ENCODE measurements around the gene CTNNAL1.
"Not testable (repeated sequence)": the region's sequence is repeated elsewhere in the genome, so short reads cannot be mapped to it uniquely, and the experiment has no call there.

Gene CTNNAL1

DNA sequence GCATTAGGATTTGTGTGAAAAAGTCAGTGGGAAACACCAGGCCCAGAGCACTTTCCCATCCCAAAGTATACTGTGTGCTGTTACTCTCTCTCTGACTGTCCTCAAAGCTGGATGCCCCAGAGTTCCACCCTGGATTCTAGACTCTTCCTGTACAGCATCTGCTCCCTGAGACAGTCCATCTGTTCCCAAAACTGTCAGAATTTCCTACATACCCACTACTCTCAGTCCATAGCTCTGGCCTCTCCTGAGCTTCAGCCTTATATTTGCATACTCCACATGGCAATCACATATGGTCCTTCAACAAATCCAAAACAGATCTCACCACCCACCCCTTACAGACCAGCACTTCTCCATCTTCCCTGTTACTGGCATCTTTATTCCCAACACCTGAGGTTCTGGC, 88.8 kb downstream of the CTNNAL1 start:
- no peak for DNase-seq (ENCODE audit: low read depth)

DNA sequence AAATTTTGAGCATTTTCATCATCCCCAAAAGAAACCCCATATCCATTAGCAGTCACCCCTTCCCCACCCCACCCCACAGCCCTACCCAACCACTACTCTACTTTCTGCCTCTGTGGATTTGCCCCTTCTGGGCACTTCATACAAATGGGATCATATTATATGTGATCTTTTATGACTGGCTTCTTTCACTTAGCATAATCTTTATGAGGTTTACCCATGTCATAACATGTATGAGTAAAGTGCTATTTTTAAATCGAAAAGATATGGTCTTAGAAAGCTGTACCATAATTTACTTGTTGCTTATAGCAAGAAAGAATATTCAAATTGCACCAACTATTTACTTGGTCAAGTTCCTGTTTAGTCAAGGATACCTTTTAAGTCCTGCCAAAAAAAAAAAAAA, 92.1 kb downstream of the CTNNAL1 start:
- no peak for DNase-seq (ENCODE audit: low read depth)

DNA sequence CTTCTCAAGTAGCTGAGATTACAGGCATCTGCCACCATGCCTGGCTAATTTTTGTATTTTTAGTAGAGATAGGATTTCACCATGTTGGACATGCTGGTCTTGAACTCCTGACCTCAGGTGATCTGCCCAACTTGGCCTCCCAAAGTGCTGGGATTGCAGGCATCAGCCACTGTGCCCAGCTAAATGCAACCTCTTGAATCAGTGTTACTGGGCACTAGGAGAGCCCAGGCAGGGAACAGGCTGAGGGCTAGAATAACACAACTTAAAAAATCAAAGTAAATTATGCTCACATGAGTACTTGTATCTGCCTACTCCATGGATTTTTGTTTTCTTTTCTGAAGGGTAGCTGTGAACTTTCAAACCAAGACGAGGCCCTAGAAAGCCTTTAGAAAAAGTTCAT, 92.9 kb downstream of the CTNNAL1 start:
- DNase-seq (ENCODE audit: low read depth) = not testable (repeated sequence)

DNA sequence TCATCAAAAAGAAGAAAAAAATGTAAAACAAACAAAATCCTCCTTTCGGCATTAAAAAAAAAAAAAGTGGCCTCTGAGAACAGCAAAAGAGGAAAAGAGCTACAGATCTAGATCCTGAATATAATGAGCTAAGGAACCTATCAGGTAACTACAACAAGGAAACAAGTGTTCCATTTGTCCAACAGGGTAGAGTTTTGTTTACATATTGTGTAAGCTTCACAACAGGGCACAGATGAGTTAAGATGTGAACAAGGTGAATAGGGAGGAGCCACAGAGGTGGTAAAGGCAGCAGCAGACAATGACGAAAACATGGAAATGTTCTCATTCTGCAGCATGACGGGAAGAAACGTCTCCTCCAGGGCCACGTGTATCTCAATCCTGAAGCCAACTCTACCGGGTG, 93.8 kb downstream of the CTNNAL1 start:
- no peak for DNase-seq (ENCODE audit: low read depth)

DNA sequence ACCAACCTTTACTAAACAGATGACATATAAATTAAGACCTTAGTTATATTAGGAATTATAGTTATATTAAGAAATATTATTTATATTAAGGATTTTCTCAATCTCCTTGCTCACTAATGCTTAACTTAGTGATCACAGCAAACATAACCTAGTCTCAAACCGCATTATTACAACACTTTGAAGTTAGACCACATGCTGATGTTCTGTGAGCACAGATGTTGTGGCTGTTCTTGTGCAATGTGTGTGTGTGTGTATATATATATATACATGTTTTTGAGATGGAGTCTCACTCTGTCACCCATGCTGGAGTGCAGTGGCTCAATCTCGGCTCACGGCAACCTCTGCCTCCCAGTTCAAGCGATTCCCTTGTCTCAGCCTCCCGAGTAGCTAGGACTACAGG, 99.9 kb downstream of the CTNNAL1 start:
- DNase-seq (ENCODE audit: low read depth) = no peak

DNA sequence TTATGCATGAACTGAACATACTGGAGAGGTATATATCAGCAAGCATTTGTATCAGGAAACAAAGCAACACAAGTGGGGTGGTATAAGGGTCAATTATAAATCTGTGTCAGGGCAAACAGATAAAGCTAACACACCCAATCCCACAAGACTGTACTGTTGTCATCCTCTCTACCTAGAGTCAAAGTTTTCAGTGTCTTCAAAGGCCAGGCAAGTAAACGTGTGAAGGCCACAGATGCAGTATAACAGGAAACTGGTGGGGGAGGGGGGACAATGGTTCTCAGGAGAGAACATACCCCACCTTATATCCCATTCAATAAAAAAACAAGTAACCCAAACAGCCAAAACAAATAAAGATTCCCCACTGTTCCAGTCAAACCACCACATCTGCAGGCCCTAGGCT, 101.5 kb downstream of the CTNNAL1 start:
- DNase-seq (ENCODE audit: low read depth) = no peak

DNA sequence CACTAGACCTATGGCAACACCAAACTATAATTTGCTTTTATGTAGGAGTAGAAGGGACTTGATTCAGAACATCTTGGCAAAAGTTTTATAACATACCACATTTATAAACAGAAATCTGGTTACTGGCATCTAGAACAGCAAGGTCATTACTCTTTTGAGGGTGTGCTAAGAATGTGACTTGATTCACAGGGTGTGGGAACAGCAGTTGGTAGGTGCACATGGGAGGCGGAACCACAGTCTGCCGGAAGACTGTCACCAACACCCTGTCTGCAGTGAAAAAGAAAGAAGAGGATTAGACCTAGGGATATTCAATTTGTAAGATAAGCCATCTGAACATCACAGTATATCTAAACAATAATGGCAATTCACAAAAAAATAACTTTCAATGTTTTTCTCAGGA, 102.4 kb downstream of the CTNNAL1 start:
- DNase-seq (ENCODE audit: low read depth) = no peak

DNA sequence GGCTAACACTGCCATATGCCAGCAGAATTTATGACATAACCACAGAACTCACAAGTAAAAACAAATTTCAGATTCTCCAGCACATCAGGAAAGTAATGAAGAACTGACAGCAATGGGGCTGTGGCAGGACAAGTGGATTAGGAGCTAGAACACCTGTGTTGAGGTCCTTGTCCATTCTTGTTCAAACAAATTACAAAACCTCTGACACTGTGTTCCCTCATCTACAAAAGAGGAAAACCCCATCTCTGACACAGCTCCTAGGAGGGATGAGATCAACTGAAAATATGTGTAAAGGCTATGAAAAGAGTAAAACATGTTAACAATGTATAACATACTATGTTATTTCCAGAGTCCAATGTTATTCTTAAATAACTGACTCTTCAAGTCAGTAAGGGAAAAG, 102.9 kb downstream of the CTNNAL1 start:
- DNase-seq (ENCODE audit: low read depth) = no peak

DNA sequence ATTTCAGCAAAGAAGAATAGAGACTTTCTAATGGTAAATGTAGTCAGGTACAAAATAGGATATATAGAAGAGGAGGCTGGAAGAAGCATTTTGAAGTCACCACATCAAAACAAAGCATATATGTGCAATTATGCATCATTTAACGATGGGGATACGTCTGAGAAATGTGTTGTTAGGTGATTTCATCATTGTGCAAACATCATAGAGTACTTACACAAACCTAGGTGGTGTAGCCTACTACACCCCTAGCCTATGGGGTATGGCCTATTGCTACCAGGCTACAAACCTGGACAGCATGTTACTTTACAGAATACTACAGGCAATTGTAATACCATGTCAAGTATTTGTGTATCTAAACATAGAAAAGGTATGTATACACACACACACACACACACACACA, 107.8 kb downstream of the CTNNAL1 start:
- DNase-seq (ENCODE audit: low read depth) = no peak

DNA sequence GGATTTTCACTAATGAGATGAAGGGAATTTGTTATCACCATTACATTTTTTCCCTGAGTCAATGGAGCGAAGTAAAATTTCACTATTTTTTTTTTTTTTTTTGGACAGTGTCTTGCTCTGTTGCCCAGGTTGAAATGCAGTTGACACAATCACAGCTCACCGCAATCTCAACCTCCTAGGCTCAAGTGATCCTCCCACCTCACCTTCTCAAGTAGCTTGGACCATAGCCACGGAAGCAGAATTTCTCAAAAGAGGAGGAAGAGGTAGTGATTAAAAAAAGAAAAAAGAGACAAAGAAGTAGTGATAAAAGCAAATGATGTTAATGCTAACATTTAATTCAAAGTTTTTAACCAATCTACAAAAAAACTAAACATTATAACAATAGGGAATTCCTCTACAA, 109.1 kb downstream of the CTNNAL1 start:
- DNase-seq (ENCODE audit: low read depth) = no peak

DNA sequence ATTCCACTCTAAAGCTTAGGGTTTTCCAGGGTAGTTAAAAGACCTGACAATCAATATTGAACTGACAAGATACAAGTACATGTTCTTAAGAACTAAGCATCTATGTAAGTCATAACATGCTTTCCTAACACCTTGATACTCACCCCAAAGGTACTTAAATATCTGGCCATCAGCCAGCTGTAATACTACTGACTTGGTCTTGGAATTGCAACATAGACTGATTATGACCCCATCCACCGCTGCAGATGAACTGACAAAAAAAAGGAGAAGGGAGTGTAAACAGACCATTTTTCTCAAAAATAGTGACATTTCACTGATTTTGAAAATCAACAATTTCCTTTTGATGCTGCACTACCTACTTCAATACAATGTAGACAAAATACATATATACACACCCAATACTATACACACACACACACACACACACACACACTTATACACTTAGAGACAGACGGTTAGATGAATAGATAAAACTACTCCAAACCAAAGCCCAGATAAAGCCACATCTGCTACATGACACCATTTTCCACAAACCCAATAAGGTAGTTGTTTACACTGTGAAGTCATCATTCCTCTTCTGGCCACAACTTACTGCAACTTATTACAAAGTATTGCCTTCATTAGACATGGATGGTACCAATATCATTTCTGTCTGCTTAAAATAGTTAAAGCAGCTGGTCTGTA, 109.7 kb downstream of the CTNNAL1 start:
- no peak for DNase-seq (ENCODE audit: low read depth)

DNA sequence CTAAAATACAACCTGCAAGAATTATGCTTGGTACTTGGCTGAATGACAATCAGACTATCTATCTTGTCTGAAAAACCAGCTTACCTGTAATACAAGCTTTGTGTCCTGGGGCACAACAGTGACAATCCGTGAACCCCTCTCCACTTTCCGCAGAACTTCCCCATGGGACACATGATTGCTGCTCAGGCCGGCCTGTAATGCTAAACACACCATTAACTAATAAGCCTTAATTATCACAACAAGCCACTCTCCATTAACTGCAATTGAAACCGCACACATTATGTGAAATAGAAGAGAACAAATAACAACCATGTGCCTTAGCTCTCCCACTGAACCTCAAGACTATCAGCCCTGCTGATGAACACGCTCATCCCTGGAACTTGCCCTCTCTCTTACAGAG, 113.1 kb downstream of the CTNNAL1 start:
- no peak for DNase-seq (ENCODE audit: low read depth)

DNA sequence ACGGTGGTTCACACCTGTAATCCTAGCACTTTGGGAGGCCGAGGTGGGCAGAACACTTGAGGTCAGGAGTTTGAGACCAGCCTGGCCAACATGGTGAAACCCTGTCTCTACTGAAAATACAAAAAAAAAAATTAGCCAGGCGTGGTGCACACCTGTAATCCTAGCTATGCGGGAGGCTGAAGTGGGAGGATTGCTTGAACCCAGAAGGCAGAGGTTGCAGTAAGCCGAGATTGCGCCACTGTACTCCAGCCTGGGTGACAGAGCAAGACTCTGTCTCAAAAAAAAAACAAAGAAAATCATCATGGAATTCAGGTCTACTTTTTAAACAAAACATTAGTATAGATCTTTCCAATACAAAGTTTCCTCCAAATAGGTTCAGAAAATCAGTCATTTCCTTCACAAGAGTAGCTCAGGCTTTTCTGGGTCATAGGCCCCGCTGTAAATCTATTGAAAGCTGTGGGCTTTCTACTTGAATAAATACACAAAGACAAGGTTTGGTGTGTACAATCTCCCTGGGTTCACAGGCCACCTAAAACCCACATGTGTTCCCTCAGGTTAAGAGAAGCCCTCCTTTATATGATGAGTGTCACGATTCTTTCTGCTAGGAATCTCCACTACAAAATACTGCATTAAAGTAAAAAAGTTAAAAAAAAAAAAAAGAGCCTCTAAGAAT, 114.1 kb downstream of the CTNNAL1 start:
- DNase-seq (ENCODE audit: low read depth) = not testable (repeated sequence)

DNA sequence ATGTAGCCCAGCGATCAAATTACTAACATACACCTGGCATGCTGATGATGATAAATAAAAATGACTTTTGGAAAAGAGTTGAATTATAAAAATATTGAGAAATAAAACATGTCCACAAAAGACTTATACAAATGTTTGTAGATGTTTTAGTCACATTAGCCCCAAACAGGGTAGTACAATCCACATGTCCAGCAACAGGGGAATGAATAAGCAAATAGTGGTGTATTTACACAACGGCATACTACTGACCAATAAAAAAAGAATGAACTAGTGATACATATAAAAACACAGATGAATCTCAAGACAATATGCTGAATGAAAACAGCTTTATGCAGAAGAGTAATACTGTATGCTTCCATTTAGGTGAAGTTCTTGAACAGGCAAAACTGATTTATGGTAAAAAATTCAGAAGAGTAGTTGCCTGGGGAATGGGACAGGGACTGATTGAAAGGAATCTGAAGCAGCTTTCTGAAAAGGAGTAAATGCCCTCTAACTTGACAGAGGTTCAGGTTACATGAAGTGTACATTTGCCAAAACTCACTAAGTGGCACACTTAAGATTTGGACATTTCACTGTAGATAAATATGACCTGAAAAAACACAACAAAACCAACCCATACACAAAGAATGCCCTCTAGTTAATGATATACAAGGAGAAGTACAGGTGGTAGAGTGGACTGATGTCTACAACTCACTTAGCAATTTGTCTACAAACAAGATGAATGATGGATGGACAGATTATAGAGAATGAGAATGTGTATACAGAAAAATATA, 115.8 kb downstream of the CTNNAL1 start:
- no peak for DNase-seq (ENCODE audit: low read depth)

DNA sequence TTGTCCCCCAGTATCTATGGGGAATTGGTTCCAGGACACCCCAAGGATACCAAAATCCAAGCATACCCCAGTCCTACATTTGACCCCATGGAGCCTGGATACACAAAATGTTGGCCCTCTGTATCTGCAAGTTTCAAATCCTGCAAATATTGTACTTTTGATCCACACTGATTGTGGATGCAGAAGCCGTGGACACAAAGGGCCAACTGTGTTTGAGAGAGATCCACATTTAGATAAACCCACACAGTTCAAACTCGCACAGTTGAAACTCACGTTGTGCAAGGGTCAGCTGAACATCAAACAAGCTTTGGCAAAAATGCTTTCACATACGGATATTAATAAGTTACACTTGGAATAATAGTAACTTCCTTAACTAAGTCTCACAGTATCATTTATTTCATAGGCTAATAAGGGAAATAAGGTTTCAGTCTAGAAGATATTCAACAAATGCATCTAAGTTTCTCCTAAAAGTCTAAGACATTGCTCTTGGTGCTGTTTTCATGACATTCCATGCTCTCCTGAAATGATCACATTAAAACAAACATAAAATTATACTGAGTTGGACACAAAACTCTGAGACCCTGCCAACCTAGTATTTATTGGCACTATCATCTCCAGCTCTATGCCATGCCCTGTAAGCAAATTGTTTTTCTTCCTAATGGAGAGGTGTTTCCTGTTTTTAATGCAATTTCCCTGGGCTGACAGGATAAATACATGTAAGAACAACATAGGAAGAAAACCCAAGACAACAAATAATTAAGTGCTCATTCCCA, 118.9 kb downstream of the CTNNAL1 start:
- no peak for DNase-seq (ENCODE audit: low read depth)
